HEK293 (cell line): ENCODE data around the gene NUP62.

ENCODE experiments used
- BCL11A ChIP-seq: fragments of 450-650 bp; formaldehyde crosslinking; IDR thresholded peaks from 2 replicates; pipeline ENCODE4 v1.5.1; 2016; ENCODE audit warnings: low read depth, missing biosample characterization, missing genetic modification characterization
- KLF16 ChIP-seq: fragments of 450-650 bp; formaldehyde crosslinking; IDR thresholded peaks from 2 replicates; pipeline ENCODE4 v1.5.1; 2017; ENCODE audit warnings: missing biosample characterization, missing genetic modification characterization
- KLF8 ChIP-seq: fragments of 450-650 bp; formaldehyde crosslinking; IDR thresholded peaks from 2 replicates; pipeline ENCODE4 v1.5.1; 2016; ENCODE audit warnings: missing biosample characterization, missing genetic modification characterization
- RBAK ChIP-seq: fragments of 450-650 bp; formaldehyde crosslinking; IDR thresholded peaks from 2 replicates; pipeline ENCODE4 v1.5.1; 2016; ENCODE audit warnings: missing biosample characterization, missing genetic modification characterization
- ZBTB17 ChIP-seq: fragments of 450-650 bp; formaldehyde crosslinking; IDR thresholded peaks from 2 replicates; pipeline ENCODE4 v1.5.1; 2016; ENCODE audit warnings: missing biosample characterization, missing genetic modification characterization
- ZBTB48 ChIP-seq: fragments of 450-650 bp; formaldehyde crosslinking; IDR thresholded peaks from 2 replicates; pipeline ENCODE4 v1.5.1; 2016; ENCODE audit warnings: missing biosample characterization, missing genetic modification characterization
- ZFHX2 ChIP-seq: fragments of 450-650 bp; formaldehyde crosslinking; conservative IDR thresholded peaks from 2 replicates; pipeline ENCODE4 v1.5.1; 2016; ENCODE audit warnings: missing biosample characterization, missing genetic modification characterization
- ZNF214 ChIP-seq: fragments of 450-650 bp; formaldehyde crosslinking; IDR thresholded peaks from 2 replicates; pipeline ENCODE4 v1.5.1; 2017; ENCODE audit warnings: missing biosample characterization, mild to moderate bottlenecking, missing genetic modification characterization, borderline replicate concordance
- ZNF324 ChIP-seq: fragments of 450-650 bp; formaldehyde crosslinking; IDR thresholded peaks from 2 replicates; pipeline ENCODE4 v1.5.1; 2016; ENCODE audit warnings: missing biosample characterization, missing genetic modification characterization
- ZNF549 ChIP-seq: fragments of 450-650 bp; IDR thresholded peaks from 2 replicates; pipeline ENCODE4 v1.5.1; 2018; ENCODE audit warnings: missing biosample characterization, missing genetic modification characterization, mild to moderate bottlenecking, inconsistent platforms, moderate library complexity
- ZNF626 ChIP-seq: fragments of 450-650 bp; sonication (Bioruptor Pico); formaldehyde crosslinking; IDR thresholded peaks from 2 replicates; pipeline ENCODE4 v1.5.1; 2018; ENCODE audit warnings: missing biosample characterization, missing genetic modification characterization, inconsistent platforms
- ZNF629 ChIP-seq: fragments of 450-650 bp; formaldehyde crosslinking; IDR thresholded peaks from 2 replicates; pipeline ENCODE4 v1.5.1; 2017; ENCODE audit warnings: missing biosample characterization, missing genetic modification characterization
- ZNF658 ChIP-seq: fragments of 450-650 bp; formaldehyde crosslinking; IDR thresholded peaks from 2 replicates; pipeline ENCODE4; 2016; ENCODE audit warnings: missing biosample characterization, missing genetic modification characterization
- ZNF692 ChIP-seq: fragments of 450-650 bp; formaldehyde crosslinking; IDR thresholded peaks from 2 replicates; pipeline ENCODE4 v1.5.1; 2016; ENCODE audit warnings: missing biosample characterization, missing genetic modification characterization
- ZNF707 ChIP-seq: fragments of 450-650 bp; formaldehyde crosslinking; IDR thresholded peaks from 2 replicates; pipeline ENCODE4 v1.5.1; 2016; ENCODE audit warnings: missing biosample characterization, missing genetic modification characterization
- TF ChIP-seq, protein P1 (sequence below): fragments of 450-650 bp; formaldehyde crosslinking; IDR thresholded peaks from 2 replicates; pipeline ENCODE4 v1.5.1; 2016; ENCODE audit warnings: missing biosample characterization, missing genetic modification characterization
- TF ChIP-seq, protein P2 (sequence below): fragments of 450-650 bp; formaldehyde crosslinking; IDR thresholded peaks from 2 replicates; pipeline ENCODE4 v1.5.1; 2017; ENCODE audit warnings: missing biosample characterization, missing genetic modification characterization
- TF ChIP-seq, protein P3 (sequence below): fragments of 450-650 bp; formaldehyde crosslinking; IDR thresholded peaks from 2 replicates; pipeline ENCODE4 v1.5.1; 2016; ENCODE audit warnings: missing biosample characterization, missing genetic modification characterization
- TF ChIP-seq, protein P4 (sequence below): fragments of 450-650 bp; formaldehyde crosslinking; IDR thresholded peaks from 2 replicates; pipeline ENCODE4 v1.5.1; 2016; ENCODE audit warnings: missing biosample characterization, missing genetic modification characterization, low read depth

NUP62 gene

GRCh38 chr19:49876422-49877019, 52.8 kb downstream of the NUP62 start (continued):
- TF ChIP-seq, protein P1, sequence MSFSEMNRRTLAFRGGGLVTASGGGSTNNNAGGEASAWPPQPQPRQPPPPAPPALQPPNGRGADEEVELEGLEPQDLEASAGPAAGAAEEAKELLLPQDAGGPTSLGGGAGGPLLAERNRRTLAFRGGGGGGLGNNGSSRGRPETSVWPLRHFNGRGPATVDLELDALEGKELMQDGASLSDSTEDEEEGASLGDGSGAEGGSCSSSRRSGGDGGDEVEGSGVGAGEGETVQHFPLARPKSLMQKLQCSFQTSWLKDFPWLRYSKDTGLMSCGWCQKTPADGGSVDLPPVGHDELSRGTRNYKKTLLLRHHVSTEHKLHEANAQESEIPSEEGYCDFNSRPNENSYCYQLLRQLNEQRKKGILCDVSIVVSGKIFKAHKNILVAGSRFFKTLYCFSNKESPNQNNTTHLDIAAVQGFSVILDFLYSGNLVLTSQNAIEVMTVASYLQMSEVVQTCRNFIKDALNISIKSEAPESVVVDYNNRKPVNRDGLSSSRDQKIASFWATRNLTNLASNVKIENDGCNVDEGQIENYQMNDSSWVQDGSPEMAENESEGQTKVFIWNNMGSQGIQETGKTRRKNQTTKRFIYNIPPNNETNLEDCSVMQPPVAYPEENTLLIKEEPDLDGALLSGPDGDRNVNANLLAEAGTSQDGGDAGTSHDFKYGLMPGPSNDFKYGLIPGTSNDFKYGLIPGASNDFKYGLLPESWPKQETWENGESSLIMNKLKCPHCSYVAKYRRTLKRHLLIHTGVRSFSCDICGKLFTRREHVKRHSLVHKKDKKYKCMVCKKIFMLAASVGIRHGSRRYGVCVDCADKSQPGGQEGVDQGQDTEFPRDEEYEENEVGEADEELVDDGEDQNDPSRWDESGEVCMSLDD (tag by site-specific recombination), result peak; percentile 80; the same call in 1 of the 2 replicates
- TF ChIP-seq, protein P2, sequence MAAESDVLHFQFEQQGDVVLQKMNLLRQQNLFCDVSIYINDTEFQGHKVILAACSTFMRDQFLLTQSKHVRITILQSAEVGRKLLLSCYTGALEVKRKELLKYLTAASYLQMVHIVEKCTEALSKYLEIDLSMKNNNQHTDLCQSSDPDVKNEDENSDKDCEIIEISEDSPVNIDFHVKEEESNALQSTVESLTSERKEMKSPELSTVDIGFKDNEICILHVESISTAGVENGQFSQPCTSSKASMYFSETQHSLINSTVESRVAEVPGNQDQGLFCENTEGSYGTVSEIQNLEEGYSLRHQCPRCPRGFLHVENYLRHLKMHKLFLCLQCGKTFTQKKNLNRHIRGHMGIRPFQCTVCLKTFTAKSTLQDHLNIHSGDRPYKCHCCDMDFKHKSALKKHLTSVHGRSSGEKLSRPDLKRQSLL, result peak; percentile 46; the same call in 1 of the 2 replicates
- TF ChIP-seq ZNF549 (tag by site-specific recombination), result no peak
- peak; percentile 93 for TF ChIP-seq ZNF629 (tag by site-specific recombination)
- peak; percentile 51; the same call in 1 of the 2 replicates for TF ChIP-seq RBAK (tag by site-specific recombination)
- 0 out of 2 replicates have a peak, but pooled peaks have one; percentile 40 for TF ChIP-seq ZNF692 (tag by site-specific recombination)
- TF ChIP-seq ZNF658 (tag by site-specific recombination), result no peak
- TF ChIP-seq, protein P3, sequence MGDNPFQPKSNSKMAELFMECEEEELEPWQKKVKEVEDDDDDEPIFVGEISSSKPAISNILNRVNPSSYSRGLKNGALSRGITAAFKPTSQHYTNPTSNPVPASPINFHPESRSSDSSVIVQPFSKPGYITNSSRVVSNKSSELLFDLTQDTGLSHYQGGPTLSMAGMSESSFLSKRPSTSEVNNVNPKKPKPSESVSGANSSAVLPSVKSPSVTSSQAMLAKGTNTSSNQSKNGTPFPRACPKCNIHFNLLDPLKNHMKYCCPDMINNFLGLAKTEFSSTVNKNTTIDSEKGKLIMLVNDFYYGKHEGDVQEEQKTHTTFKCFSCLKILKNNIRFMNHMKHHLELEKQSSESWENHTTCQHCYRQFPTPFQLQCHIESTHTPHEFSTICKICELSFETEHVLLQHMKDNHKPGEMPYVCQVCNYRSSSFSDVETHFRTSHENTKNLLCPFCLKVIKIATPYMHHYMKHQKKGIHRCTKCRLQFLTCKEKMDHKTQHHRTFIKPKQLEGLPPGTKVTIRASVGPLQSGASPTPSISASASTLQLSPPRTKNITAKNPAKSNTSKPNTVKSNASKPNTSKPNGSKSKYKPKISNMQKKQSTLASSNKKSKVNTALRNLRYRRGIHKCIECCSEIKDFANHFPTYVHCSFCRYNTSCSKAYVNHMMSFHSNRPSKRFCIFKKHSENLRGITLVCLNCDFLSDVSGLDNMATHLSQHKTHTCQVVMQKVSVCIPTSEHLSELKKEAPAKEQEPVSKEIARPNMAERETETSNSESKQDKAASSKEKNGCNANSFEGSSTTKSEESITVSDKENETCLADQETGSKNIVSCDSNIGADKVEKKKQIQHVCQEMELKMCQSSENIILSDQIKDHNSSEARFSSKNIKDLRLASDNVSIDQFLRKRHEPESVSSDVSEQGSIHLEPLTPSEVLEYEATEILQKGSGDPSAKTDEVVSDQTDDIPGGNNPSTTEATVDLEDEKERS (tag by site-specific recombination), result 0 out of 2 replicates have a peak, but pooled peaks have one; percentile 43
- no peak for TF ChIP-seq ZNF707 (tag by site-specific recombination)
- peak; percentile 61; the same call in 1 of the 2 replicates for TF ChIP-seq ZNF324 (tag by site-specific recombination)
- peak; percentile 65 for TF ChIP-seq ZFHX2 (tag by site-specific recombination)
- TF ChIP-seq ZBTB17 (tag by site-specific recombination), result peak; percentile 93; the same call in 1 of the 2 replicates
- no peak for TF ChIP-seq ZBTB48 (tag by site-specific recombination)
- TF ChIP-seq BCL11A, result no peak
- peak; percentile 88 for TF ChIP-seq KLF16 (tag by site-specific recombination)
- TF ChIP-seq ZNF214 (tag by site-specific recombination), result no peak
- TF ChIP-seq, protein P4, sequence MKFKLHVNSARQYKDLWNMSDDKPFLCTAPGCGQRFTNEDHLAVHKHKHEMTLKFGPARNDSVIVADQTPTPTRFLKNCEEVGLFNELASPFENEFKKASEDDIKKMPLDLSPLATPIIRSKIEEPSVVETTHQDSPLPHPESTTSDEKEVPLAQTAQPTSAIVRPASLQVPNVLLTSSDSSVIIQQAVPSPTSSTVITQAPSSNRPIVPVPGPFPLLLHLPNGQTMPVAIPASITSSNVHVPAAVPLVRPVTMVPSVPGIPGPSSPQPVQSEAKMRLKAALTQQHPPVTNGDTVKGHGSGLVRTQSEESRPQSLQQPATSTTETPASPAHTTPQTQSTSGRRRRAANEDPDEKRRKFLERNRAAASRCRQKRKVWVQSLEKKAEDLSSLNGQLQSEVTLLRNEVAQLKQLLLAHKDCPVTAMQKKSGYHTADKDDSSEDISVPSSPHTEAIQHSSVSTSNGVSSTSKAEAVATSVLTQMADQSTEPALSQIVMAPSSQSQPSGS, result peak; percentile 36; the same call in 1 of the 2 replicates
- TF ChIP-seq ZNF626 (tag by site-specific recombination), result no peak
- peak; percentile 27; the same call in 1 of the 2 replicates for TF ChIP-seq KLF8 (tag by site-specific recombination)
